Activated CD4-positive, alpha-beta T cell treated with anti-CD3 and anti-CD28 coated beads, Interleukin-2, amount 50 U/mL, for 1 hour (primary cell): ENCODE measurements around the gene FETUB.

Experiments
- DNase-seq: peaks from one replicate; pipeline ENCODE4 v3.0.0-alpha.2; 2020

The FETUB gene

DNA sequence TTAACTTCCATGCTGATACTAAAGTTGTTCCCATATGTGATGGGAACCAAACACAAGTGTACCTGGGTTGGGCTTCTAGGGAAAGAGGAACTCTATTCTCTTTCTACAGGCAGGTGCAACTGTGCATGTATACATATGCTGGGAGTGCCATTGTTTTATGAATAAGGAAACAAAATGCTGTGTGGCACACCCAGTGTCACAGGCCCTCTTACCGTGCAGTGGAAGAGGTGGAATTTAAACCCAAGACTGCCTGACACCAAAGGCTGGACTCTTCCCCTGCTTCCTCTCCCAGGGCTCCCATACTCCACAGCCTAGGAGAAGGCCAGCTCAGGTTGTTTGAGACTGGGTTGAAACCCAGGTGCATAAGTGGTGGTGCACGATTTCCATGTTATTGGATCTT, 1.9 kb upstream of the FETUB start:
- DNase-seq: no peak

DNA sequence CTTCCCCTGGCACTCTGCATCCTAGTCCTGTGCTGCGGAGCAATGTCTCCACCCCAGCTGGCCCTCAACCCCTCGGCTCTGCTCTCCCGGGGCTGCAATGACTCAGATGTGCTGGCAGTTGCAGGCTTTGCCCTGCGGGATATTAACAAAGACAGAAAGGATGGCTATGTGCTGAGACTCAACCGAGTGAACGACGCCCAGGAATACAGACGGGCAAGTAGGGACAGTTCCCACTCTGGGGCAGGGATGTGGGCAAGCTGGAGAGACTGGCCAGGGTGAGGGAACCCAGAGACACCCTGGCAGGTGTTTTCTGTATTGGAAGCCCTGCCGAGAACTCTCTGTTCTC, 247 bp downstream of the FETUB start:
- no peak for DNase-seq

DNA sequence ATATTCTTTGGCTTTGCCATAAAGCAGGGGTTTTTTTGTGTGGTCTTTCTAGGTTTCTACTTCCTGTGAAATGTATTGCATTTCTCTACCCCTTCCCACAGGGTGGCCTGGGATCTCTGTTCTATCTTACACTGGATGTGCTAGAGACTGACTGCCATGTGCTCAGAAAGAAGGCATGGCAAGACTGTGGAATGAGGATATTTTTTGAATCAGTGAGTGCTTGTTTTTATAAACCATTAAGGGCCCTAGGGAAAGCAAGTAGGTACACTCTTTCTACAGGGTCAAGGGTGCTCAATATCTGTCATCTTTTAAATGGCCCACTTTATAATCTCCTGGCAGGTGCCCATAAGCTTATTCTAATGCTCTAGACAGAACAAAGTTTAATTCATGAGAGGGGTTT, 730 bp downstream of the FETUB start:
- DNase-seq: no peak

DNA sequence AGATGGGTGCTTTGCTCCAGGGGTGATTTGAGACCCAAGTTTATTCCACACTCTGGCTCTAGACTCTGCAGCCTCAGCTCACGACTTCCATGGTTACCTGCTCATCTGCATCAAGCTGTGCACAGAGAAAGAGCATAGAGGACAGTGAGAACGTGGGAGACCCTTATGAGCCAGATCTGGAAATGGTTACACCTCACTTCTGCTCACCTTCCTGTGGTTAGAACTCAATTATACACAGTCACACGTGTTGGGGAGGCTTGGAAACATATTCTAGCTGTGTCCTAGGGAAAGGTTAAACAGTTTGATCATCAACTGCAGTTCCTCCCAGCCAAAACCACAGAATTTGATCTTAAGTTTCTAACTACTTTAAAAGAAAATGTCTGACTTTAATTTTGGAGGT, 1.8 kb downstream of the FETUB start:
- DNase-seq: no peak

DNA sequence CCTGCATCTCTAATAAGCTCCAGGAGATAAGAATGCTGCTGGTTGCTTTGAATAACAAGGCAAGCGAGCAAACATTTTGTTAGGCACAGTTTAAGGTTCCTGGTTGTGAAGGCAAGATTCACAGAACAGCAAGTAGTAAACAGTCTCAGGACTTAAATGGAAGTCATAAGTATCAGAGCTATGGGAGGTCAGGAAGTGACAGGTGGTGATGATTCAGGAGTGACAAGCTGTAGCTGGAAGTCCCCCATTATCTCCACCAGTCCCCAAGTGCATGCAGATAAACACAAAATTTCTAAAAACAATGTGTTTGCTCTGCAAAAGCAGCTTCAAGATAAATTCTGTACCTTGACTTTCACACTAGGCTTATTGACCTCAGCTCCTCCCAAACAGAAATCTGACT, 3.3 kb downstream of the FETUB start:
- no peak for DNase-seq

DNA sequence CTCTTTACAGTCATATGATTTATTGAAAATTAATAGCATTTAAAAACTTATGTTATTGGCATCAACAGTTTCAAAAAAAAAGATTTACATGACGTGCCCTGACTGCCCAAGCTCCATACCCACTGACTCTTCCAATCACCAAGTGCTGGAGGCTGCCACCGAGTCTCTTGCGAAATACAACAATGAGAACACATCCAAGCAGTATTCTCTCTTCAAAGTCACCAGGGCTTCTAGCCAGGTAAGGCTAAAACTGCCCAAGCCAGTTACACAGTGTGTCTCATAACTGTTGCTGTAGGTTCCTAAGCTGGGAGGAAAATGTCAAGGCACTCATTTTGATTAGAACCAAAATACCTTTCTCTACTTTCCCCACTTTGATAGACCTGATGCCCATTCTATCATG, 4.5 kb downstream of the FETUB start:
- no peak for DNase-seq

DNA sequence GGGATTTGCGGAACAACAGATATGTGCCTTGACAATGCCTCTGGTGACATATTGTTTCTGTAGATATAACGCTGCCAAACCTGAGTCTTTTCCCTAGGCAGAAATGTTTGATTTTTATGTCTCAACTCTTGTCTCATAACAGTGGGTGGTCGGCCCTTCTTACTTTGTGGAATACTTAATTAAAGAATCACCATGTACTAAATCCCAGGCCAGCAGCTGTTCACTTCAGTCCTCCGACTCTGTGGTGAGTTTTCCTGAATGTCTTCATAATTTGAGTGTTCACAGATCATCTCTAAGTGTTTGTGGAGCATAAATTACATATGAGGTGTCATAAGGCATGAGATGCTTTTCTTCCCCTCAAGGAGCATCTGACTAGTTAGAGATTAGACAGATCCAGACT, 5.9 kb downstream of the FETUB start:
- DNase-seq: no peak

DNA sequence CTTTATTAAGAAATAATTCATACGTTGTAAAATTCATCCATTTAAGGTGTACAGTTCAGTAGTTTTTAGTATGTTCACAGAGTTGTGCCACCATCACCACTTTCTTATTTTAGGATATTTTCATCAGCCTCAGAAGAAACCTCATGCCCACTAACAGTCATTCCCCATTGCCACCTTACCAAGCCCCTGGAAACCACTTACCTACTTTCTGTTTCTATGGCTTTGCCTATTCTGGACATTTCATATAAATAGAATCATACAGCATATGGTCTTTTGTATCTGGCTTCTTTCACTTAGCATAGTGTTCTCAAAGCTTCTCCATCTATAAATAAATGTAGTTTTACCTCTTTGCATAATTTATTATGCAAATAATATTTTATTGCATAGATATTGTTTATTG, 6.6 kb downstream of the FETUB start:
- DNase-seq: no peak

DNA sequence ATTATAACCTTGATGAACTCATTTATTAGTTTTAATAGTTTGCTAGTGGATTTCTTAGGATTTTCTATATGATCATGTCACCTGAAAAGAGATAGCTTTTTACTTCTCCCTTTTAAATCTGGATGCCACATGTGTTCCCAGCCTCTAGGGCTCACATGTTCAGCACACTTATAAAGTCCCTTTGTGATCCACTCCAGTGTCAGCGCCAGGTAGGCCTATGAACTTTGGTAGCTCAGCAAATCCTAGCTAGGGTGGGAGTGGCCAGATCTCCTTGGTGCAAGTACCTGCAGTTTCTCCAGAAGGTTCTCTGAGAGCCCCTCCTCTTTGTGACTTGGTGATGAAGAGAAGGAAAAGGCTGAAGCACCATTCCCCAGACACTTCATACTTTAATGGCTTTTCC, 8.7 kb downstream of the FETUB start:
- DNase-seq: no peak

DNA sequence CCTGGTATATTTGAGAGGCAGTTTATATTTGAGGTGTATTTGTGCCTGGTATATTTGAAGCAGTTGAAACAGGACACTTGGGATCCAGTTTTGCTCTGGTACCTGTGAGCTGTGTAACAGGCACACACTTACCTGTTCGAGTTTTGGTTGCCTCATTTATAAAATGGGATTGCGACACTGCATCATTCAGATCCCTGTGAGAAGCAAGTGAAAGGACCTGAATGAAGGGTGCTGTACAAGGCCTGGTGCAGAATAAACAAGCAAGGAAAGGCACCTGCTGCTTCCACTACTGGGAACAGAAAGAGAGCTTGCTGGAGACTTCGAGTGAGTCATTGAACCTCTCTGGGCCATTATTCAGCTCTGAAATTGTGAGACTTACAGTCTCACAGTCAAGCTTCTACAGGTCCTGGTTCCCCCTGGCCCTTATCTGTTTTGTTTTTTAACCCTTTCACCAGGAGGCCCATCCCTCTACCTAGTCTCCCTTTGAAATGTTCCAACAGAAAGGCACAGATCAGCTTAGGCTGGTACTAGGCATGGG, 11.5 kb downstream of the FETUB start:
- no peak for DNase-seq

DNA sequence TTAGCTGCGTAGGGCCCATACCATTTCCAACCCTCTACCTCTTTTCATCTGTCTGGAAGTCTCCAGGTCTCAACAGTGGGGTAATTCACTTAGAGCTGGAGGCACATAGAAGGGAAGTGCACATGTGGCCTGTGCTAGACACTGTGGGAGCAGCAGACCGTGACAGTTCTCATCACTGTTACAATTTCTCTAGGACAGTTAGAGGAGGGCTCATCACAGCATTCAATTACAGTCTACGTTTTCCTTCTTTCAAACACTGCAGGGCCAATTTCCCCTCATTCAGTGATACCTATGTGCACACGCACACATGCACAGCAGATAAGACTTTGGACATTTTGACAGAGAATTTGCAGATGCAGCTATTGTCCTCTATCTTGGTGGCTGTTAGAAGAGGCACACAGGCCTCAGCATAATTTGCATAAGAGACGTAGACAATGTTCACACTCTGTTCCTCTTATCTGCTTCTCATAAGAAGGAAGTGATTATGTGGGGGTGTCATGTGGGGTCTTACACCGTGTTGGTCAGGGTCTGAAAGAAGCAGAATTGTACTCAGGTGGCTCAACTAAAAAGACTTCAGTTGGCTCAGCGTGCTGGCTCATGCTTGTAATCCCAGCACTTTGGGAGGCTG, 13.0 kb downstream of the FETUB start:
- DNase-seq: no peak

DNA sequence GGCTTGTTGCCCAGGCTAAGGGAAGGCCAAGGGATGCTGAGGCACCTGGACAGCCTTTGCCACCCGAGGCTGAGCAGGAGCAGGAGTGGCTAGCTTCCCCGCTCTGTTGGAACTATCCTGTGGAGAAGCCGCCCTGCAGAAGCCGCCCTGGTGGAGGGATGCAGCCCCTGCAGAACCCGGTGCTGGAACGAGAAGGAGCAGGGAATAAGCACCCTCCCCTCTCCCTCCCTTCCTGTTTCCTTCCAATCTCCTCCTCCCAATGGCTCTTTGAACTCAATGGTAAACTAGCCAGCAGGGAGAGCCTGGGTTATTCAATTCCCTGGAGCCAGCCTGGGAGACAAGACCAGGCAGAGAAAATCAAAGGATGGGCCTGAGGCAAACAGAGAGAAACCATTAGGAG, 13.8 kb downstream of the FETUB start:
- DNase-seq: no peak

DNA sequence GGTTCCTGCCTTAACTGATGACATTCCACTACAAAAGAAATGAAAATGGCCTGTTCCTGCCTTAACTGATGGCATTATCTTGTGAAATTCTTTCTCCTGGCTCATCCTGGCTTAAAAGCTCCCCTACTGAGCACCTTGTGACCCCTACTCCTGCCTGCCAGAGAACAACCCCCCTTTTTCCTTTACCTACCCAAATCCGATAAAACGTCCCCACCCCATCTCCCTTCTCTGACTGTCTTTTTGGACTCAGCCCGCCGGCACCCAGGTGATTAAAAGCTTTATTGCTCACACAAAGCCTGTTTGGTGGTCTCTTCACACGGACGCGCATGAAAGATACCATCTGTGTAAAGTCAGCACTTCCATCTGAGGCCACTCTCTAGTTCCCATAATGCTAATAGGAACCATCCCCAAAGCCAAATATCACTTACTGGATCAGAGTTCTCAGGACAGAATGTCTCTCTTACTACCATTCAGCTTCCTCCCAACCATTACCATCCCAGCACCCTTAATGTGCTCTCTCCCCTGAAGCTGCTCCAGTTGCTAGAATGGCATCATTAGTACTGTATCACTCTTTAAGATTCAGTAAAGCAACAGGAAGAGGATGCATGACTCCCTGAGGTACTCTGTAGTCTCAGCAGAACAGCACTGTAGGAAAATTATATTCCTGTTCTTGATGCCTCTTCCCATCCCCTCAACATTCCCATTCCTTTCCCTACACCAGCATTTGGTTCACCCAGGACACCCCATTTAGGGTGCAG, 23.3 kb downstream of the FETUB start:
- DNase-seq: no peak

DNA sequence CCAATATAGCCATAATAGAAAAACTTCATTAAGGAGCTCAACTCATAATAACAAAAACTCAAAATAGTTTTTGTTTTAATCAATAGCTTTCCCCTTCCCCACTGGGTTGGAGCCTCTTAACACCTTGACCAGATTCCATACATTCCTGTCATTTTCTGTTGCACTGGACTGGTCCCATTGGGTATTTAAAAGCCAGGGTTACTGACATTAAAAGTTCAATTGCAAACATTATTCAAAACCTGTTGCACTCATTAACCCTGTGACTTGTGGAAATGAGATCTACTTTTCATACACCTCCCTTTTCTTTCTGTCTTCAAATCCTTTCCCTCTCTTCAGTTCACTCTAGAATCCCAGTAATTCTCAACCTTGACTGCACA, 23.9 kb downstream of the FETUB start:
- DNase-seq: no peak

DNA sequence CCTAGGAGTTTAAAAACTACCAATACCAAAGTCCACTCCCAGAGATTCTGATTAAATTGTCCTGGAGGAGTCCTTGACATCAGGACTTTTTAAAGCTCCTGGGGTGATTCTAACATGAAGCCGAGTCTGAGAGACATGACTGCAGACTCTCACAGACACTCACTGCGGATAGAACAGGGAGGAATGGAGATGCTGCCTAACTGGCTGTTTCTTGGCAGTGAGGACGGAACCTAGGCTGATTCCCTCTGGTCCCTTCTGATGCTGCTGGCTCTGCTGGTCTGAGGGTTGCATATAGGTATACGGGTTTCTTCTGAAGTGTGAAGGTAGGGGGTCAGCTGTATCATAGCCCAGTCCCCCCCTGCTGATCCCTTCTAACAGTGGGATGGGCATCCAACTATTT, 24.3 kb downstream of the FETUB start:
- no peak for DNase-seq

DNA sequence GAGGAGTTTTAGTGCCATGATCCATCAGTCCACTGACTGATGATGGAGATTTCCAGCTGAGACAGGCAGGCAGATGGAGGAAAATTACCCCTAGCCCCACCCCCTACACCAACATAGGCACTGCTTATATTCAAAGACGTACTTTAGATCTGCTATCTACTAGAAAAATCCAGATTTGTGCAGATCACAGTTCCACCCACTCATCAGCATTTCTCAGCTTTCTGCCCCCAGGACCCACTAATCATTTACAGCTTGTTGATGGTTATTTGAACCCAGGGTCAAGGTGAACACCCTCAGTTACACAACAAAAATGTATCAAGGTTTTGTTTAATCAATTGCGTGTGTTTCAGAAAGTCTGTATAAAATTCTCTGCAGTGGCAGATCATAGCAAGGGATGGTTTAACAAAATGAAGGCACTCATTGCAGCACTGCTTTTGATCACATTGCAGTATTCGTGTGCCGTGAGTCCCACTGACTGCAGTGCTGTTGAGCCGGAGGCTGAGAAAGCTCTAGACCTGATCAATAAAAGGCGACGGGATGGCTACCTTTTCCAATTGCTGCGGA, 25.5 kb downstream of the FETUB start, which contains the start of gene HRG:
Gene HRG (plus strand): TSS at position 390 of the 564 bp plus-strand sequence. CDS start 18 bp downstream, at position 408.
- no peak for DNase-seq

DNA sequence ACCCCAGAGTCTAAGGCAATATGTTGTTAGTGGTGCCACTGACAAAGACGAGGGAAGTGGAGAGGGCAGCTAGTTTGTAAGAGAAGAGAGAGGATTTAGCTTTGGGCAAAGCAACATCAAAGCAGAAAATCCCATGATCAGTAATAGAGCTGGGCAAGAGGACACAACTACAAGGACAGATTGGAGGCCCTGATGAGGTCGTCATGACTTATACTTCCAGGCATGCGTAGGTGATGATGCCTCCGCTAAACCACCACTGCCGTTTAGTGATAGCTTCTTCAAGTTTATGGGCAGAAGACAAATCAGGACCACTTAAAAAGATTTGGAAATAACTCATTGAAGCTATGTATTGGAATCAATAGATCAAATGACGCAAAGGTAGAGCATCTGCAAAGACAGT, 28.2 kb downstream of the FETUB start:
- no peak for DNase-seq

DNA sequence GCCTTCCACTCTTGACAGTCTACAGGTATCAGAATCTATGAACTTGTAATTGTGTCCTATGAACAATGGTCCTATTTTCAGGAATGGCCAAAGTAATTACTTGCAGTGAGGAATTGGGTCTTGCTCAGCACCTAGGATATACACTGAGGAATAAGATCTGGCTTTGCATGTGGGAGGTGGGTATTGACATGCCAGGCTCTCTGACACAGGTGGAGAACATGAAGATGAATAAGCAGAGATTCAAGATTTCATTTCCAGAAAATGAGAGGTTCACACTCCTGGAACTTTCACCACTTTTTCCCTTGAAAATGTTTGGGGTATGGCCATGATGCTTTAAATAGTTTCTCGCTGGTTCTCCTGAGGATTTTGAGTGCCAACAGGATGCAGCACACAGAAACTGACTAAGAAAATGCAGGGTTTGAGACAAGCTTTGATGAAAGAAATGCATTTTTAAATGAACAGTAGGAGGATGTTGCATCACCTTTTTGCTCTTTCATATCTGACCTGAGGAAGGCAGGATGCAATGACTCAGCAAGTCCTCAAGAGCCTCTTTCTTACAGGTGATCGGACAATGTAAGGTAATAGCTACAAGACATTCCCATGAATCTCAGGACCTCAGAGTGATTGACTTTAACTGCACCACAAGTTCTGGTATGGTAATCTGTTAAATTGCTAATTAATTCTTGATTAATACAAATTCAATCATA, 29.3 kb downstream of the FETUB start:
- DNase-seq: no peak

DNA sequence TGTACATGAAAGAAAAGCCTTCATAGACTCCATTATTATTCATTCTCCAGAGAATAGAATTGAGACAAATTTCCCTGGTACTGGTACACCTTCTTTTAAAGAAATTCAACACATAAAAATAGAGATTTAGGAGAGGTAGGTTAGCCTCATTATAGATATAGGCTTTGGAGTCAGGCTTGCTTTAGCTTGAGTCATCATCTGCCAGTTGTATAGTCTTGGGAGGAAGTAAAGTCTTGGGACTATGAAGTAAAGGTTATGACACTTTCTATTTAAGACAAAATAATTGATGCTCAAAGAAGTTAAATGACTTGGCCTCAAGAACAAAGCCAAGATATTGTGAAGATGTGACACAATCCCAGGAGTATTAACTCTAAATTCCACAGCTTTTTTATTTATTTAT, 30.0 kb downstream of the FETUB start:
- DNase-seq: no peak

DNA sequence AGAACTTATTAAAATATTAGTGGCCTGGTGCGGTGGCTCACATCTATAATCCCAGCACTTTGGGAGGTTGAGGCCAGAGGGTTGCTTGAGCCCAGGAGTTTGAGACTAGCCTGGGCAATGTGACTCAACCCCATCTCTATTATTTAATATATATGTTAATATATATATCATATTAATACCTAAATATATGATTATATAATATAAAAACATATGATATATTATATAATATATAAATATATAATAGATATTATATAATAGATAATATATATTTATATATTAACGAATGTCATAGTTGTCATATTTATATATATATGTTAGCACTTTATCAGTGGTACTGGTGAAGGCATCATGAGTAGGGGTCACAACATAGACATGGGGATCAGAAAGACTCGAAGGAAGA, 30.9 kb downstream of the FETUB start:
- DNase-seq: no peak

DNA sequence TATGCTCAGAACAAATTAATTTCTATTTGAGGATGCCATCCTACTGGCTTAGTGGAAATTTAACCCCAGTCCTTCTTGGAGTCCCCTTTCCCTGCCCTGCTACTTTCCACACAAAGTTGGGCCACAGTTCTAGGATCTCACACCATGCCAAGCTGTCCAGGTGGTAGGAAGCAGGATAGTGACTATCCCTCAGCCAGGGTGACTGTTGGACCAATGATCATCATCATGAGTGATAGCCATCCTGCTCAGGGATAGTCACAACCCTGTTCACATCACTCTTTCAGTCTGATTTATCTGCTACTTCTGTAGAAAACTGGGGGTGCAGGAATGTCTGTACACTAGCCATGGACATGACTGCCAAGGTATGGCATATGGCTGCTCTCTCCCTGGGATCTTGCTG, 38.4 kb downstream of the FETUB start:
- no peak for DNase-seq

DNA sequence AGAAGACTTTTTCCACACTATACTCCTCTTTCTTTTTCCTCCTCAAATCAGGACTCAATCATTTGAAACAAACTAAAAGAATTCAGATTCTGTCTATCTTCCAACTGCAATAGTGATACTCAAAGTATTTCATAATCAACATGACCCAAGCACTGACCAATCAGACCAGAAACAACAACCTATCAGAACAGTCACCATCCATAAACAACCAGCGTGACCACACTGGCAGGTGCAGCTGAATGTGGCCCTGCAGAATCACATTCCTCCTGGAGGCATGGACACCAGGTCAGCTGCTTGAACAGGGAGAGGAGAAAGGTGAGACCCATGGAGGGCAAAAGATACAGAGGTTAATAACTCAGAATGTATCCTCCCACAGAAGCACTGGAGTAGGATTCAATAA, 39.0 kb downstream of the FETUB start:
- no peak for DNase-seq

DNA sequence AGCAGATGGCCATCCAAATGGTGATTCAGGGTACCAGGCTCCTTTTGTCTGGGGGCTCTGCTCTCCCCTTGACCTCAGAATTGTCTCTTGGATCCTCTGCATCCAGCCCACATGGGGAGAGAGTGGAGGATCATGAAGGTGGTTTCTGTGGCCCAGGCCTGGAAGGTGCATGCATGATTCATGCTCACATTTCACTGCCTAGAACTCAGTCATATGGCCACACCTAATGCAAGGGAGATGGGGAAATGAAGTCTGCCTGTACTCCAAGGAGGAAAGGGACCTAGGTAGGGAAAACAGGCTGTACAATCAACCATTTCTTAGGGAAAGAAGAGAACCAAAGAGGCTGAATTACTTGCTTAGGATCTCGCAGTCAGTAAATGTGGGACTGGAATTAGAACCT, 40.7 kb downstream of the FETUB start:
- DNase-seq: no peak

DNA sequence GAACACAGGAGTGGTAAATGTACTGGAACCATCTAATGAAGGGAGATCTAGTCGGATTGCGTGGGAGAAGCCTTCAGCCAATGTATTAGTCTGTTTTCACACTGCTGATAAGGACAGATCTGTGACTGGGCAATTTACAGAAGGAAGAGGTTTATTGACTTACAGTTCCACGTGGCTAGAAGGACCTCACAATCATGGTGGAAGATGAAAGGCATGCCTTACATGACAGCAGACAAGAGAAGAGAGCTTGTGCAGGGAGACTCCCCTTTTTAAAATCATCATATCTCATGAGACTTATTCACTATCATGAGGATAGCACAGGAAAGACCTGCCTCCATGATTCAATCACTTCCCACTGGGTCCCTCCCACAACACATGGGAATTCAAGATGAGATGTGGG, 42.6 kb downstream of the FETUB start:
- no peak for DNase-seq
